Tibial nerve (tissue), 4 donors: ENCODE data around the gene NRXN3.

Experiments
- CTCF ChIP-seq, 5 experiments: fragments of 200-600 bp in 3 of 5; fragments of 450-650 bp in 2 of 5; sonication (generic) in 3 of 5; IDR thresholded peaks; one replicate each; pipeline ENCODE4 v1.5.1; 2016 to 2019; ENCODE audit warnings: antibody characterized with exemption in 5 of 5, mild to moderate bottlenecking in 3 of 5, moderate library complexity in 2 of 5
- EP300 ChIP-seq, 2 donors: sonication (generic); formaldehyde crosslinking; IDR thresholded peaks; one replicate each; pipeline ENCODE4 v1.6.1; 2017; ENCODE audit warnings: antibody characterized with exemption in 2 of 2, mild to moderate bottlenecking in 1 of 2
- POLR2A ChIP-seq, 2 donors: fragments of 450-650 bp; IDR thresholded peaks; one replicate each; pipeline ENCODE4 v1.6.1; 2017; ENCODE audit warnings: antibody characterized with exemption in 2 of 2, mild to moderate bottlenecking in 2 of 2, moderate library complexity in 2 of 2

GRCh38 chr14:78593949-78594348 is 423.8 kb downstream of the NRXN3 start:
- TF ChIP-seq POLR2A (IDR thresholded peaks at IDR 0.05): no peak
- TF ChIP-seq CTCF (IDR thresholded peaks at IDR 0.05): no peak
- TF ChIP-seq EP300 (IDR thresholded peaks at IDR 0.05): no peak
